SK-N-SH treated with all-trans-retinoic acid at 6 μM for 48 hours (cell line): ENCODE results near the gene KCNT1.

Source experiments
- RARB ChIP-seq: fragments of 250-450 bp; sonication (Bioruptor Pico); IDR thresholded peaks from 2 replicates; pipeline ENCODE4 v1.8.0; 2021; ENCODE audit warnings: mild to moderate bottlenecking, moderate library complexity
- TCF4 ChIP-seq: fragments of 250-450 bp; sonication (Bioruptor Pico); IDR thresholded peaks from 2 replicates; pipeline ENCODE4 v1.8.0; 2021; ENCODE audit warnings: mild to moderate bottlenecking, moderate library complexity, borderline replicate concordance
- ZFP30 ChIP-seq: fragments of 450-650 bp; formaldehyde crosslinking; IDR thresholded peaks from 2 replicates; pipeline ENCODE4 v1.5.0; 2022; ENCODE audit warnings: mild to moderate bottlenecking, moderate library complexity
- TF ChIP-seq, protein P1 (sequence below): fragments of 250-450 bp; sonication (Bioruptor Pico); IDR thresholded peaks from 2 replicates; pipeline ENCODE4 v1.8.0; 2020; ENCODE audit warnings: mild to moderate bottlenecking, moderate library complexity, borderline replicate concordance
- TF ChIP-seq, protein P2 (sequence below): fragments of 250-450 bp; sonication (Bioruptor Pico); IDR thresholded peaks from 2 replicates; pipeline ENCODE4 v1.5.1; 2021; ENCODE audit warnings: mild to moderate bottlenecking, moderate library complexity

DNA sequence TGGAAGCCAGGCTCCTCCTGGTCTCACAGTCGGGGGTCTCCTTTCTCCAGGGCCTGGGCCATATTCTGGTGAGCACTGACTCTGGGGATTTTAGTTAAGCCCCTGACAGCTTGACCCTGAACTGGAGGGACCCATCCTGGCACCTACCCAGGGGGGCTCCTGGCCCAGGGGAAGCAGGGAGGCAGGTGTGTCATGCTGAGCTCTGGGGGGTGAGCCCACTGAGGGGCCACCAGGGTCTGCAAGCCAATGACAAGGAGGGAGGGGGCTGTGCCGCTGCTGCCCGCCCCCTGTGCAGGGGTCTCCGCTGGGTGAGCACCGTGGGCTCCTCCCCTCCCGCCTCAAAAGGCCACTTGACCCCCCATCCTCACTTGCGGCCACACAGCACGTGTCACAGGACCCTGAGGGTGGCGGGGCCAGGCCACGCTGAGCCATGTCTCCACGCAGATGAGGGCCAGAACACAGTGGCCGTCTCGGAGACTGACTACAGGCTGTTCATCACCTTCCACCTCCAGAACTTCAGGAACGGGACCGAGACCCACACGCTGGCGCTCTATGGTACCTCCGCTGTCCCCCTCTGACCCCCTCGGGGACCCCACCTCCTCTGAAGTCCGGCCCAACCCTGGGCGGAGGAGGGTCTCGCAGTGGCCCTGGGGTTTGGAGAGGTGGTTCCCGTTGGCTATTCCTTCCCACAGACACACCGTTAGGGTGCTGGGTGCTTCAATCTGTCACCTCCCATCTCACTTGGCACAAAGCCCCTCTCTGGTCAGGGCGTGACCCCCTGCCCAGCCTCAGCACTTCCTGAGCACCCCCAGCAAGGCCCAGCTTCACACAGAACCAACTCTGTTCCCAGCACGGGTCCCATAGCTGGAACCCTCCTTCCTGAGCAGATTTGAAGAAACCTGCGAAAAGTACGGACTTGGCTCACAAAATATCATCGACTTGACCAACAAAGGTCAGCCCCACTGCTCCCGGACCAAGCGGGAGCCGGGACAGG, 36.9 kb upstream of the KCNT1 start:
- no peak for TF ChIP-seq RARB (CRISPR knock-in tag)
- TF ChIP-seq TCF4 (CRISPR knock-in tag) = no peak
- no peak for TF ChIP-seq ZFP30 (CRISPR knock-in tag)
- TF ChIP-seq, protein P1, sequence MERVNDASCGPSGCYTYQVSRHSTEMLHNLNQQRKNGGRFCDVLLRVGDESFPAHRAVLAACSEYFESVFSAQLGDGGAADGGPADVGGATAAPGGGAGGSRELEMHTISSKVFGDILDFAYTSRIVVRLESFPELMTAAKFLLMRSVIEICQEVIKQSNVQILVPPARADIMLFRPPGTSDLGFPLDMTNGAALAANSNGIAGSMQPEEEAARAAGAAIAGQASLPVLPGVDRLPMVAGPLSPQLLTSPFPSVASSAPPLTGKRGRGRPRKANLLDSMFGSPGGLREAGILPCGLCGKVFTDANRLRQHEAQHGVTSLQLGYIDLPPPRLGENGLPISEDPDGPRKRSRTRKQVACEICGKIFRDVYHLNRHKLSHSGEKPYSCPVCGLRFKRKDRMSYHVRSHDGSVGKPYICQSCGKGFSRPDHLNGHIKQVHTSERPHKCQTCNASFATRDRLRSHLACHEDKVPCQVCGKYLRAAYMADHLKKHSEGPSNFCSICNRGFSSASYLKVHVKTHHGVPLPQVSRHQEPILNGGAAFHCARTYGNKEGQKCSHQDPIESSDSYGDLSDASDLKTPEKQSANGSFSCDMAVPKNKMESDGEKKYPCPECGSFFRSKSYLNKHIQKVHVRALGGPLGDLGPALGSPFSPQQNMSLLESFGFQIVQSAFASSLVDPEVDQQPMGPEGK (CRISPR knock-in tag) = no peak
- TF ChIP-seq, protein P2, sequence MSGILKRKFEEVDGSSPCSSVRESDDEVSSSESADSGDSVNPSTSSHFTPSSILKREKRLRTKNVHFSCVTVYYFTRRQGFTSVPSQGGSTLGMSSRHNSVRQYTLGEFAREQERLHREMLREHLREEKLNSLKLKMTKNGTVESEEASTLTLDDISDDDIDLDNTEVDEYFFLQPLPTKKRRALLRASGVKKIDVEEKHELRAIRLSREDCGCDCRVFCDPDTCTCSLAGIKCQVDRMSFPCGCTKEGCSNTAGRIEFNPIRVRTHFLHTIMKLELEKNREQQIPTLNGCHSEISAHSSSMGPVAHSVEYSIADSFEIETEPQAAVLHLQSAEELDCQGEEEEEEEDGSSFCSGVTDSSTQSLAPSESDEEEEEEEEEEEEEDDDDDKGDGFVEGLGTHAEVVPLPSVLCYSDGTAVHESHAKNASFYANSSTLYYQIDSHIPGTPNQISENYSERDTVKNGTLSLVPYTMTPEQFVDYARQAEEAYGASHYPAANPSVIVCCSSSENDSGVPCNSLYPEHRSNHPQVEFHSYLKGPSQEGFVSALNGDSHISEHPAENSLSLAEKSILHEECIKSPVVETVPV (CRISPR knock-in tag) = no peak
